GM19324 (cell line): Measurements from ENCODE around the gene NAT10.

ENCODE experiments used
- ATAC-seq: cut with Tn5 transposase; IDR thresholded peaks from one replicate; pipeline ENCODE4 v1.9.1; 2021; ENCODE audit warnings: mild to moderate bottlenecking, moderate library complexity; ENCODE audit not compliant: unreplicated experiment, low FRiP score

NAT10 gene

DNA sequence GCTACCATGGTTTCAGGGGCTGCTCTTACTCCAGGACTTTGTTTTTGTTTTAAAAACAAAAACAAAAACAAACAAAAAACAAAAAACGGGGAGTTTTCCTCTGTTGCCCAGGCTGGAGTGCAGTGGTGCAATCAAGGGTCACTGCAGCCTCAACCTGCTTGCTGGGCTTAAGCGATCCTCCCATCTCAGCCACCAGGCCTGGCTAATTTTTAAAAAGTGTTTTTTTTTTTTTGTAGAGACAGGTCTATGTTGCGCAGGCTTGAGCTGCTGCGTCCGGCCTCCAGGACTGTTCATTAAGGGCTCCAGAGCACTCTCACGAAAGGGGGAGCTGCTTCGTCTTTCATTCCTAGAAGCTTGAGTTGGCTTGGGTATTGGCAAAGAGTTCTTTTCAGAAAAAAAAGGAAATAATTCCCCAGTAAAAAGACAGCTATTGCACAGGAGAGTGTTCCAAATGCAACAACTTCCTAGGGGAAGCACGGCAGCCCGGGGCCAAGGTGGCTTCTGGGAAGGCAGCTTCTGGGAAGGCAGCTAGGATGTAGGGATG is 78.5 kb downstream of the NAT10 start:
- ATAC-seq: no peak

DNA sequence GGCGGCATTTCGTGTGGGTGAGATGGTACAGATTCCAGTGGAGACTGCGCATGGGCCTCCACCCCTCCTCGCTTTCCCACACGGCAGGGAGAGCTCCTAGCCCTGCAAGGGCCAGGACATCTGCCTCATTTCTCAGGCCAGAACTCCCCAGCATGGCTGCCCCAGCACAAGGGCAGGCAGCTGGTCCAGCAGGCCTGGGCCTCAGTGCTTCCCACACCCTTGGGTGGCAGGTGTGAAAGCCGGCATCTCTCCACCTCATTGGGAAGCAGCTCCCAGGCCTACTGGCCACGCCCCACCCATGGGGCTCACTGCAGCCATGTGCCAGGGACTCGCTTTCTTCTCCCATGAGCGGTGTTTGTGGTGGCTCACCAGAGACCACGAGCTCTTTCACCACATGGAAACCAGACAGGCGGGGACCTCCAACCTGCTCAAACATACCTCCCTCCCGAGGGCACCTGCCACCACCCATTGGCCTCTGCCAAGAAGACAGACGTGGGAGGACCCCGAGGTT is 79.1 kb downstream of the NAT10 start:
- ATAC-seq: no peak

DNA sequence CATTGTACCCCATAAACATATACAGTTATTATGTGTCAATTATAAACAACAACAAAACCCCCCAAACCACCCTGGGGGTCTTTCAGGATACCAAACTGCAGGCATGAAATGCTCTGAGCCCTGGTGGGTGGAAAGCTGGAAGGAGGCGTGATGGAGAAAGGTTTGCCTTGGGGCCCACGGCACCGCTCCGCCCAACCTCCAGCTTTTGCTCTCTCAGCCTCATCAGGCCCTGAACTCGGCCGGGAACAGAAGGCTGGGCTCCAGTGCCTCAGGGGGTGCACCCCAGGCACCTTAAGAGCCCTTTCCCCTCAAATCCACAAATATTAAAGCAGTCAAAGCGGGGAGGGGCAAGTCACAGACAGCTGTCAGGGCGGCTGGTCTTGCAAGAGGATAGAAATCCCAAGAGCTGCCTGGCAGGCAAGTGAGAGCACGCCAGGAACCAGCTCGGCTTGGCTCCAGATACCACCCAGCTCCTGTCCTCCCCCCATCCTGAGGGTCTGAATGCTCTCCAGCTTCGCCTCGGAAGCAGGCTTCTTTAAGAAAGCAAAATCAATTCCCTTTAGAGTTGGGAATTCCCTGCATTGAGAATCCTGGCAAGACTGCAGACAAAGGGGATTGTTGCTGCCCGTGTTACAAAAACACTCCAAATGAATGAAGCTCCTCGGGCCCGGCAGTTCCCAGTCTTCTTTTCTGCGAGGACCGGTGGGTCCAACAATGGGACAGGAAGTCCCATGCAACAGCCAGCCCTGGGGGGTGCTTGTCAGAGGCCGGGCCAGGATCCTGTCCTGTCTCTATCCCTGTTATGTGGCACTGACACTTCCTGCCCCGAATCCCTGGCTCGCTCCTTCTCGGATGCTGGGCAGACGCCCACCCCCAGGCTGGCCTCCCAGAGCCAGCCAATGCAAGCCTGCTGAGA is 80.8 kb downstream of the NAT10 start:
- no peak for ATAC-seq

DNA sequence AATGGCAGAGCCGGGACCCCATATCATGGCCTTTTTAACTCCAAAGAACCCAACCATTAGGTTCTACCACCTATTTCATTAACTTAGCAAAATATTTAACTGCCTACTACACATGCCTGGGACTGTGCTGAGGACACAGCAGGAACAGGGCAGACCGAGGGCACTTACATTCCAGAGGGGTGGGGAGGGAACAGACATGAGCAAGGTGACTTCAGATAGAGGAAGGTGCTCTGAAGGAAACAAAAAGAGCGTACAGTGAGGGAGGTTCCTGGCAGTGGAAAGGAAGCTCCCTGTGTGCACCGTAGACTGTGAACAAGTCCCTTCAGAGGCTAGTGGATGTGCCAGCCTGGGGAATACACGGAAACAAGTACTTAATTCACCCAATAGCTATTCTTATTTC is 82.8 kb downstream of the NAT10 start:
- no peak for ATAC-seq

DNA sequence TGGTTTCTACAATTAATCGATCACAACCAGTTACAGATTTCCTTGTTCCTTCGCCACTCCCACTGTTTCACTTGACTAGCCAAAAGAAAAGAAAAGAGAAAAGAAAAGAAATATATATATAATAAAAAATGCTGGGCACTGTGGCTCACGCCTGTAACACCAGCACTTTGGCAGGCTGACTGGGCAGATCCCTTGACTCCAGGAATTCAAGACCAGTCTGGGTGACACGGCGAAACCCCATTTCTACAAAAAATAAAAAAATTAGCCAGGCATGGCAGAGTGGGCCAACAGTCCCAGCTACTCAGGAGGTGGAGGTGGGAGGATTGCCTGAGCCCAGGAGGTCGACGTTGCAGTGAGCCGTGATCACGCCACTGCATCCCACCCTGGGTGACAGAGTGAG is 83.8 kb downstream of the NAT10 start:
- ATAC-seq: no peak

DNA sequence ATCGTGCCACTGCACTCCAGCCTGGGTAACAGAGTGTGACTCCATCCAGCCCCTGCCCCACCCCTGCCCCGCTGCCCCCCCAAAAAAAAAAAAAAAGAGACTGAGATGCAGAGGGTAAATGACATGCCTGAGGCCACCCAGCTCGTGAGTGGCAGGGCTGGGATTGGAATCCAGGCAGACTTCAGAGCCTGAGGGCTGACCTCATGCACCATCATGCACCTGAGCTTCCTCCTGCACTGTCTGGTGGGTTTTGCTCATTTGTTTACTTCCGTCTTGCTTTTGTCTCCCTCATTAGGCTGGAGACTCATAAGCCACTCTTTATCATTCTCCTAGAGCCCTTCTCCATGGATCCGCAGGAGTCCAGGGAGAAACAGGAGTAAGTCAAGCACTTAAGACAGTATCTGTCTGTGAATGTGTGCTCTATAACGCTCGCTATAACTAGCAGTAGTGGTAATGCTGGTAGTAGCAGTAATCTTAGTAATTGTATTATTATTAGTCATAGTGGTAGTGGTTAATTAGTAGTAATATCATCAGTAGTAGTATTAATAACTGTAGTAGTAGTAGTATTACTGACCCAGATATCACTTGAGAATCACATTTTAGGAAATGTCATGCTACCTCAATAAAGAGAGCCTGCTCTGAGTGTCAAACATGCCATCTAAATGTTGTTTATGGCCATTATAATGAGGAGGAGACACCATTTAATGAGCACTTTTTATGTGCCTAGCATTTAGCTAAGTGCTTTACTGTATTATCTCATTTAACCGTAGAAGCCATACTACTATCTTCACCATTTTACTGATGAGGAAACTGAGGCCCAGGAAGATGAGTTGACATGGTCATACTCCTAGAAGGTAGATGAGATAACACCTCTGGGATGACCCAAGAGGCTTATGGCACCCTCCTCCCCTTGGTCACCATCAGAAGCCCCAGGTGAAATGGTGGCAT is 85.0 kb downstream of the NAT10 start:
- ATAC-seq: no peak

DNA sequence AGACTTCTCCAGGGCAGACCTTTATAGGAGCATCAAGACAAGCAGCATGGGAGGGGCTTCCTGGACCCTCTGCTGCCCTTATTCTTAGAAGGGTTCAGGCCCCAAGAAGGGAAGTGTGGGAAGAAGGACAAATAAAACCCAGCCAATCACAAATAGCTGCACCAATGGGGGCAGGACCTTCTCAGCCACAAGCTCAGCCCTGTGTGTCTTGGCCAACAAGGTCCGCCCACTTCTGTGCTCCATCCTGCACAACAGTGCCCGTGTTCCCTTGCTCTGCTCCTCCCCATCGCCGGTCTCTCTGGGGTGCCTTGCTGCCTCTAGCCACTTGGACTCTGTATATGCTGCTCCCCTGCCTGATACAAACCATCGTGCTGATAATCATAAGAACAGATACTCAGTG is 86.1 kb downstream of the NAT10 start:
- ATAC-seq: no peak

DNA sequence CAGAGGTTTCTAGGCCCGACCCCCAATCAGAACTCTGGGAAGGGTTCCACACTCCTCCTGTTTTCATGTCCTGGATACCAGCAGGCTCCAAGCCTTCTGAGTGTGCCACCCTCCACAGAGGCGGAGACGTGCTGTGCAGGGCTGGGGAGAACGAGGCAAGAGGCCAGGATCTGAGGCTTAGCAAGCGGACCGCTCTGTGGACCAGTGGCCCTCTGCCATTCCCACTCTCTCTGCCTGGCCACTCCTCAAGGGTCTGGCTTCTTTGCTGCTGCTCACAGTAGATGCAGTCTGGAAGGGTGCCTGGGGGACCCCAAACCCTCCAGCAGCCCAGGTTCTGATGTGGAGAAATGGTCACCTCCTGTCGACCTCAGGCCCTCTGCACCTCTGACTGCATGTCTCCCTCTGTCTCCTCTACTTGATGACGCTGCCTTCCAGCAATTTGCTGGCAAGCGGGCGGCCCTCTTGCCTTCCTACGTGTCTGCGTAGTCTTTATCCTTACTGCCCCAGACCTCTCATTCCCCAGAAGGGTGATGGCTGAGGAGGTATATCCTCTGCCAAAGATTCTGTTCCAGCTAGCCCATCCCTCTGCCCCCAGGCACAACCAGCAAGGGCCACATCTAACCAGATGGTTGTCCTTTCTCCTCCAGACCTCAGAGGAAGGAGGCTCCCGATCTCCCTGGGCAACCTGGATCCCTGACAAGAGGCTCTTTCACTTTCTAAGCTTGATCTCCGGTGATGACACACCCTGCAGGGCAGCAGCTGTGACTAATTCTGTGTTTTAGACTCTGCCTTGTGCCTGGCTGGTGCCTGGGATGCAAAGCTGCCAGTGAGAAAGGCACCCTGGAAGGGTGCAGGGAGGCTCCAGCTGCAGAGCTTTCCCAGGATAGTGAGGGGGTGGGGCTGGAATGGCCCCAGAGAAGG is 87.3 kb downstream of the NAT10 start:
- no peak for ATAC-seq

DNA sequence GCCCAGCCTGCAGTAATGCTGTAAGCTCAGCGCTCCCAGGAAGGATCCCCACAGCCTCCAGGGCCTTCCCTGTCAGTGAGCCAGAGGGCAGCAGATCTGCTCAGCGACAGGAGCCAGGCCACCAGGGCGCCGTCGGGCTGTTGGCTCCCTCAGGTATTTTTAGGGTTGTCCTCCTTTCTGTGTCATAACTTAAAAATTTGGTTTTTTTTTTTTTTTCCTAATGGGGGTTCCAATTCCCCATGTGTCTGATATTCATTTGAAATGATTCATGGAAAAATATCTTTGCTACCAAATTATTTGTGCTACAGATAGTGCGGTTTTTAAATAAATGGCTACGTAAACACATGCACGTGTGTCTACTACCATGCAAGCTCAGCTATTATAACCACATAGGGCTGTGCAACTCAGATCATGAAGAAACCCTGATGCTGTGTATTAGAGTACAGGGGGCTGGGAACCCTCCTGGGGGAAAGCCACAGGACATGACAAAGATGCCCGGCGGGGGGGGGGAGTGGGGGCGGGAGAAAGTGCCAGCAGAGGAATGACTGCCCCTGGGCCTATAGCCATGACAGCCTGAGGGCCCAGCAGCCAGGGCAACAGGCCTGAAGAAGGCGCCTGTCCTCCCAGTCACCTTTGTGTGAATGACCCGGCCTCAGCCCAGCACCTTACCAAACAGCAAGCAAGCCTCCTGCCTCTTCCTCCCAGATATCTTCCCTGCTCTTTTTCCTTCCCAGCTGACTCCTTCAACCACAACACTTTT is 89.3 kb downstream of the NAT10 start:
- ATAC-seq: no peak
